Esophagus squamous epithelium (tissue), 4 donors: ENCODE data around the gene UCKL1.

Source experiments
- POLR2A ChIP-seq, 4 donors: fragments of 450-650 bp; IDR thresholded peaks; one replicate each; pipeline ENCODE4 v1.6.1; 2017; ENCODE audit warnings: antibody characterized with exemption in 4 of 4, mild to moderate bottlenecking in 4 of 4, moderate library complexity in 3 of 4
- TF ChIP-seq, protein P1 (sequence below), 6 experiments: fragments of 450-650 bp in 4 of 6; fragments of 200-600 bp in 2 of 6; sonication (generic) in 2 of 6; IDR thresholded peaks; one replicate each; pipeline ENCODE4 v1.5.1; 2016 to 2019; ENCODE audit warnings: antibody characterized with exemption in 6 of 6, mild to moderate bottlenecking in 4 of 6, moderate library complexity in 4 of 6

DNA sequence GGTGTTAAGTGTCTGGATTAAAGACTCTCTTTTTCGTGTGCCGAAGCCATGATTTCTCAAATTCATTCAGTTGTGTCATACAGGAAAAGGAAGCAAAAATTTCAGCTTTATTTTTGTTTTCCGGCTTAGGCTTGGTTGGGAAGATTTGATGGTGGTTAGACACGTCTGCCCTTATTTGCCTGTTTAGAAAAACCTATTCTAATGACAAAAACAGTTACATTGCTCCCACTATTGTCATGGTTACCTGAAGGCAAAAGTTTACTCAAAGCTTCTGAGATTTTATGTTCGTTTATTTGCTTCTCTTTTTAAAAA is 60.3 kb downstream of the UCKL1 start:
- TF ChIP-seq, protein P1, sequence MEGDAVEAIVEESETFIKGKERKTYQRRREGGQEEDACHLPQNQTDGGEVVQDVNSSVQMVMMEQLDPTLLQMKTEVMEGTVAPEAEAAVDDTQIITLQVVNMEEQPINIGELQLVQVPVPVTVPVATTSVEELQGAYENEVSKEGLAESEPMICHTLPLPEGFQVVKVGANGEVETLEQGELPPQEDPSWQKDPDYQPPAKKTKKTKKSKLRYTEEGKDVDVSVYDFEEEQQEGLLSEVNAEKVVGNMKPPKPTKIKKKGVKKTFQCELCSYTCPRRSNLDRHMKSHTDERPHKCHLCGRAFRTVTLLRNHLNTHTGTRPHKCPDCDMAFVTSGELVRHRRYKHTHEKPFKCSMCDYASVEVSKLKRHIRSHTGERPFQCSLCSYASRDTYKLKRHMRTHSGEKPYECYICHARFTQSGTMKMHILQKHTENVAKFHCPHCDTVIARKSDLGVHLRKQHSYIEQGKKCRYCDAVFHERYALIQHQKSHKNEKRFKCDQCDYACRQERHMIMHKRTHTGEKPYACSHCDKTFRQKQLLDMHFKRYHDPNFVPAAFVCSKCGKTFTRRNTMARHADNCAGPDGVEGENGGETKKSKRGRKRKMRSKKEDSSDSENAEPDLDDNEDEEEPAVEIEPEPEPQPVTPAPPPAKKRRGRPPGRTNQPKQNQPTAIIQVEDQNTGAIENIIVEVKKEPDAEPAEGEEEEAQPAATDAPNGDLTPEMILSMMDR (IDR thresholded peaks at IDR 0.05) = no peak
- TF ChIP-seq POLR2A (IDR thresholded peaks at IDR 0.05) = no peak
